Stomach smooth muscle (tissue), 2 donors: ENCODE results near the gene GOLPH3.

ENCODE experiments used
- H3K27ac ChIP-seq: one replicate; pipeline ENCODE4 v1.7.0; 2013; ENCODE audit warnings: mild to moderate bottlenecking, low read length, inconsistent platforms
- H3K27me3 ChIP-seq, 2 donors: one replicate each; pipeline ENCODE4 v1.7.0; 2013; ENCODE audit warnings: low read length in 2 of 2; ENCODE audit not compliant: insufficient read depth in 2 of 2, control insufficient read depth in 1 of 2
- H3K36me3 ChIP-seq, 2 donors: one replicate each; pipeline ENCODE4 v1.7.0; 2013; ENCODE audit warnings: low read length in 2 of 2; ENCODE audit not compliant: control insufficient read depth in 2 of 2, insufficient read depth in 2 of 2
- H3K4me1 ChIP-seq: one replicate; pipeline ENCODE4 v1.7.0; 2013; ENCODE audit warnings: low read length; ENCODE audit not compliant: control insufficient read depth, insufficient read depth
- H3K4me3 ChIP-seq, 2 donors: one replicate each; pipeline ENCODE4 v1.7.0; 2013; ENCODE audit warnings: low read length in 2 of 2
- H3K9ac ChIP-seq, 2 donors: one replicate each; pipeline ENCODE4 v1.7.0; 2013; ENCODE audit warnings: low read length in 2 of 2, mild to moderate bottlenecking in 1 of 2
- H3K9me3 ChIP-seq, 2 donors: one replicate each; pipeline ENCODE4 v1.7.0; 2013; ENCODE audit warnings: low read length in 2 of 2; ENCODE audit not compliant: control insufficient read depth in 2 of 2
- donor health status: healthy.
- donor health status: Pancreatic carcinoma.

The GOLPH3 gene

GRCh38 chr5:32170303-32171151, 3.6 kb downstream of the GOLPH3 start:
- Histone ChIP-seq H3K4me3 (peak overlapping the region in 1 of 2 donors; percentile 52), H3K36me3 (peaks cover 2 to 3% of the 10 kb centered on the region in 2 donors), H3K9ac (no peak overlapping the region), H3K4me1 (peaks cover 15% of the 10 kb centered on the region), H3K27ac (peak overlapping the region; percentile 41), H3K27me3 (no peaks in the 10 kb centered on the region), H3K9me3 (no peaks in the 10 kb centered on the region)

- H3K9me3 ChIP-seq: no peaks in the 10 kb centered on the region
- peak overlapping the region; percentile 49 for H3K27ac ChIP-seq
- H3K4me1 ChIP-seq: peaks cover 10% of the 10 kb centered on the region
- H3K36me3 ChIP-seq: peaks cover 2 to 3% of the 10 kb centered on the region in 2 donors
- peak overlapping the region in 1 of 2 donors; percentile 4 for H3K9ac ChIP-seq
- no peak overlapping the region for H3K4me3 ChIP-seq
- no peaks in the 10 kb centered on the region for H3K27me3 ChIP-seq
These were observed 5.6 kb downstream of the GOLPH3 start for GRCh38 chr5:32168460-32169033.

GRCh38 chr5:32165597-32165996, 8.5 kb downstream of the GOLPH3 start:
- no peaks in the 10 kb centered on the region for H3K27me3 ChIP-seq
- no peaks in the 10 kb centered on the region for H3K9me3 ChIP-seq
- H3K4me3 ChIP-seq: peak overlapping the region in 1 of 2 donors; percentile 3
- peak overlapping the region in 1 of 2 donors; percentile 42 for H3K9ac ChIP-seq
- peaks cover 8% of the 10 kb centered on the region for H3K4me1 ChIP-seq
- peaks cover 2 to 3% of the 10 kb centered on the region in 2 donors for H3K36me3 ChIP-seq
- no peak overlapping the region for H3K27ac ChIP-seq

- Histone ChIP-seq H3K27me3 (no peaks in the 10 kb centered on the region), H3K9ac (no peak overlapping the region), H3K4me1 (peaks cover 11% of the 10 kb centered on the region), H3K9me3 (no peaks in the 10 kb centered on the region), H3K36me3 (no peaks in the 10 kb centered on the region), H3K4me3 (no peak overlapping the region), H3K27ac (no peak overlapping the region)
These were observed 10.3 kb downstream of the GOLPH3 start for GRCh38 chr5:32163785-32164184.

- Histone ChIP-seq H3K27me3 (no peaks in the 10 kb centered on the region), H3K4me1 (peaks cover 11% of the 10 kb centered on the region), H3K9ac (no peak overlapping the region), H3K9me3 (no peaks in the 10 kb centered on the region), H3K27ac (no peak overlapping the region), H3K4me3 (no peak overlapping the region), H3K36me3 (no peaks in the 10 kb centered on the region)
These were observed 11.1 kb downstream of the GOLPH3 start for GRCh38 chr5:32163053-32163452.

- no peaks in the 10 kb centered on the region for H3K27me3 ChIP-seq
- no peaks in the 10 kb centered on the region for H3K36me3 ChIP-seq
- H3K9me3 ChIP-seq: no peaks in the 10 kb centered on the region
- H3K9ac ChIP-seq: no peak overlapping the region
- no peak overlapping the region for H3K4me3 ChIP-seq
- H3K27ac ChIP-seq: no peak overlapping the region
- H3K4me1 ChIP-seq: peaks cover 6% of the 10 kb centered on the region
These were observed 13.9 kb downstream of the GOLPH3 start for GRCh38 chr5:32160228-32160627.

- Histone ChIP-seq H3K4me3 (no peak overlapping the region), H3K27ac (no peak overlapping the region), H3K9ac (no peak overlapping the region), H3K9me3 (no peaks in the 10 kb centered on the region), H3K36me3 (no peaks in the 10 kb centered on the region), H3K27me3 (no peaks in the 10 kb centered on the region), H3K4me1 (peaks cover 6% of the 10 kb centered on the region)
These were observed 14.6 kb downstream of the GOLPH3 start for GRCh38 chr5:32159328-32160072.

- no peak overlapping the region for H3K4me3 ChIP-seq
- no peaks in the 10 kb centered on the region for H3K27me3 ChIP-seq
- no peak overlapping the region for H3K27ac ChIP-seq
- H3K36me3 ChIP-seq: no peaks in the 10 kb centered on the region
- H3K9me3 ChIP-seq: no peaks in the 10 kb centered on the region
- H3K4me1 ChIP-seq: peaks cover 6% of the 10 kb centered on the region
- no peak overlapping the region for H3K9ac ChIP-seq
These were observed 15.5 kb downstream of the GOLPH3 start for GRCh38 chr5:32158679-32158975.

- no peaks in the 10 kb centered on the region for H3K36me3 ChIP-seq
- H3K9ac ChIP-seq: no peak overlapping the region
- no peaks in the 10 kb centered on the region for H3K27me3 ChIP-seq
- no peak overlapping the region for H3K27ac ChIP-seq
- H3K4me1 ChIP-seq: peaks cover 6% of the 10 kb centered on the region
- no peaks in the 10 kb centered on the region for H3K9me3 ChIP-seq
- H3K4me3 ChIP-seq: peak overlapping the region in 1 of 2 donors; percentile 13
These were observed 17.0 kb downstream of the GOLPH3 start for GRCh38 chr5:32157078-32157477.

GRCh38 chr5:32156635-32157034, 17.5 kb downstream of the GOLPH3 start:
- Histone ChIP-seq H3K9ac (no peak overlapping the region), H3K4me3 (no peak overlapping the region), H3K9me3 (no peaks in the 10 kb centered on the region), H3K36me3 (no peaks in the 10 kb centered on the region), H3K27me3 (no peaks in the 10 kb centered on the region), H3K4me1 (peaks cover 8% of the 10 kb centered on the region), H3K27ac (no peak overlapping the region)
